GM12878 (cell line): ENCODE results near the gene NPTX1.

Source experiments
- CTCF ChIP-seq, 3 experiments: IDR thresholded peaks in 2 of 3; conservative IDR thresholded peaks in 1 of 3; 2 replicates each; pipeline ENCODE4 v1.5.1; 2011; ENCODE audit warnings: low read depth in 3 of 3, low read length in 3 of 3, mild to moderate bottlenecking in 3 of 3, control low read depth in 2 of 3, moderate library complexity in 2 of 3, inconsistent platforms in 1 of 3, mixed read lengths in 1 of 3; ENCODE audit not compliant: control insufficient read depth in 2 of 3, insufficient read depth in 1 of 3; ENCODE audit errors: extremely low read depth in 1 of 3
- HDAC2 ChIP-seq: fragments of 200-600 bp; sonication (generic); IDR thresholded peaks from 2 replicates; pipeline ENCODE4 v1.6.1; 2017
- POLR2A ChIP-seq: IDR thresholded peaks from 2 replicates; pipeline ENCODE4 v1.6.1; 2011; ENCODE audit warnings: low read depth, mild to moderate bottlenecking, low read length
- SMC3 ChIP-seq: IDR thresholded peaks from 2 replicates; pipeline ENCODE4 v1.6.1; 2011; ENCODE audit warnings: low read length, improper control_type of control experiment, borderline replicate concordance
- ZNF384 ChIP-seq: IDR thresholded peaks from 2 replicates; pipeline ENCODE4 v1.6.1; 2012; ENCODE audit warnings: low read depth, mild to moderate bottlenecking, low read length, improper control_type of control experiment, borderline replicate concordance
- ZNF687 ChIP-seq: fragments of 450-650 bp; IDR thresholded peaks from 2 replicates; pipeline ENCODE4 v1.6.1; 2017; ENCODE audit warnings: mild to moderate bottlenecking, moderate library complexity
- ZZZ3 ChIP-seq: IDR thresholded peaks from 2 replicates; pipeline ENCODE4 v1.6.1; 2011; ENCODE audit warnings: low read depth; ENCODE audit not compliant: control insufficient read depth, insufficient read length

GRCh38 chr17:80518392-80518791 lies 42.0 kb upstream of the NPTX1 start:
- TF ChIP-seq HDAC2 (no peak), POLR2A (no peak), ZZZ3 (no peak), ZNF687 (no peak), ZNF384 (no peak), CTCF (IDR thresholded peaks at IDR 0.05 in 2 of 3, conservative IDR thresholded peaks at IDR 0.05 in 1 of 3; ENCODE audit: control insufficient read depth in 2 of 3, extremely low read depth in 1 of 3, insufficient read depth in 1 of 3, low read depth in 3 of 3, low read length in 3 of 3) (no peak), SMC3 (no peak)
